ENCODE measurements around the gene RNF10.
"Not testable (repeated sequence)": the region's sequence is repeated elsewhere in the genome, so short reads cannot be mapped to it uniquely, and the experiment has no call there.

DNA sequence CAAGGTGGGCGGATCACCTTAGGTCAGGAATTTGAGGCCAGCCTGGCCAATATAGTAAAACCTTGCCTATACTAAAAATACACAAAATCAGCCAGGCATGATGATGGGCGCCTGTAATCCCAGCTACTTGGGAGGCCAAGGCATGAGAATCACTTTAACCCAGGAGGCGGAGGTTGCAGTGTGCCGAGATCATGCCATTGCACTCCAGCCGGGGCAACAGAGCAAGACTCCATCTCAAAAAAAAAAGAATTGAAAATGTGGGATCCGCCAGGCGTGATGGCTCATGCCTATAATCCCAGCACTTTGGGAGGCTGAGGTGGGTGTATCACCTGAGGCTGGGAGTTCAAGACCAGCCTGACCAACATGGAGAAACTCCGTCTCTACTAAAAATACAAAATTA is 14.8 kb upstream of the RNF10 start:
- TF ChIP-seq, protein P1, sequence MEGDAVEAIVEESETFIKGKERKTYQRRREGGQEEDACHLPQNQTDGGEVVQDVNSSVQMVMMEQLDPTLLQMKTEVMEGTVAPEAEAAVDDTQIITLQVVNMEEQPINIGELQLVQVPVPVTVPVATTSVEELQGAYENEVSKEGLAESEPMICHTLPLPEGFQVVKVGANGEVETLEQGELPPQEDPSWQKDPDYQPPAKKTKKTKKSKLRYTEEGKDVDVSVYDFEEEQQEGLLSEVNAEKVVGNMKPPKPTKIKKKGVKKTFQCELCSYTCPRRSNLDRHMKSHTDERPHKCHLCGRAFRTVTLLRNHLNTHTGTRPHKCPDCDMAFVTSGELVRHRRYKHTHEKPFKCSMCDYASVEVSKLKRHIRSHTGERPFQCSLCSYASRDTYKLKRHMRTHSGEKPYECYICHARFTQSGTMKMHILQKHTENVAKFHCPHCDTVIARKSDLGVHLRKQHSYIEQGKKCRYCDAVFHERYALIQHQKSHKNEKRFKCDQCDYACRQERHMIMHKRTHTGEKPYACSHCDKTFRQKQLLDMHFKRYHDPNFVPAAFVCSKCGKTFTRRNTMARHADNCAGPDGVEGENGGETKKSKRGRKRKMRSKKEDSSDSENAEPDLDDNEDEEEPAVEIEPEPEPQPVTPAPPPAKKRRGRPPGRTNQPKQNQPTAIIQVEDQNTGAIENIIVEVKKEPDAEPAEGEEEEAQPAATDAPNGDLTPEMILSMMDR (IDR thresholded peaks at IDR 0.05; ENCODE audit: poor library complexity), result not testable (repeated sequence)
- TF ChIP-seq EZH2phosphoT487 (IDR thresholded peaks at IDR 0.05; ENCODE audit: low read depth, severe bottlenecking, unreplicated experiment), result not testable (repeated sequence)

Data from hepatocyte (in vitro differentiated cells).